HG03469 (cell line): ENCODE results near the gene SYTL3.
"Not testable (repeated sequence)": the region's sequence is repeated elsewhere in the genome, so short reads cannot be mapped to it uniquely, and the experiment has no call there.

ENCODE experiments used
- ATAC-seq: cut with Tn5 transposase; IDR thresholded peaks from one replicate; pipeline ENCODE4 v1.9.1; 2021; ENCODE audit warnings: mild to moderate bottlenecking, moderate library complexity, moderate number of reproducible peaks; ENCODE audit not compliant: unreplicated experiment

SYTL3 gene

DNA sequence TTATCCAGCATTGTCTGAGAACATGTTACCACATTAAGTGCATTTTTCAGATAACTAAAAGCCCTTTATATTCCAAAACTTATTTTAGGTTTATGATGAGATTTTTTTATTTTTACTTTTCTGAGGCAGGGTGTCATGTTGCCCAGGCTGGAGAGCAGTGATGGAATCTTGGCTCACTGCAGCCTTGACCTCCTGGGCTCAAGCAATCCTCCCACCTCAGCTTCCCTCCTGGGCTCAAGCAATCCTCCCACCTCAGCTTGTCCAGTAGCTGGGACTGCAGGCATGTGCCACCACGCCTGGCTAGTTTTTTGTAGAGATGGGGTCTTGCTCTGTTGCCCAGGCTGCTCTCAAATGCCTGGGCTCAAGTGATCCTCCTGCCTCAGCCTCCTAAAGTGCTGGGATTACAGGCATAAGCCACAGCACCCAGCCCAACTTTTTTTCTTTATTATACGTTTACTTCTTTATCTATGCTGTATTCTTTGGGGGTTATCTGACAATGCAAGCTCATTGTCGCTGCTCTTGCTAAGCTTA, 11.5 kb upstream of the SYTL3 start:
- no peak for ATAC-seq

DNA sequence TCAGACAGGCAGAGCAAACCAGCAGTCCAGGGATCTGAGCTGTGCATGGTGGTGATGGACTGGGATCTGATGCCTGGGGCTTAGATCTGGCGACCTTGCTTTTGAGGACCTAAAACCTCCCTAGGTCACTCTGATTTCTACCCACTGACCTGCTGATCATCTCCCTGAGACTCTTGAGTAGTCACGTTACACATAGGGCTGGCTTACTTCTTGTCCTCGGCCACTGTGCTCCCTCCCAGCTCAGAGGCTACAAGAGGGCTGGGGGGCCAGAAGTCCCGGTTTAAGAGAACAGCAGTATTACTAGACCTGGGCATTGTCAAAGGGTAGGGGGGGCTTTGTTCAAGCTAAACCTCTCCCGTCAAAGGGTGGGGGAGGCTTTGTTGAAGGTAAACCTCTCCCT, 10.8 kb upstream of the SYTL3 start:
- no peak for ATAC-seq

DNA sequence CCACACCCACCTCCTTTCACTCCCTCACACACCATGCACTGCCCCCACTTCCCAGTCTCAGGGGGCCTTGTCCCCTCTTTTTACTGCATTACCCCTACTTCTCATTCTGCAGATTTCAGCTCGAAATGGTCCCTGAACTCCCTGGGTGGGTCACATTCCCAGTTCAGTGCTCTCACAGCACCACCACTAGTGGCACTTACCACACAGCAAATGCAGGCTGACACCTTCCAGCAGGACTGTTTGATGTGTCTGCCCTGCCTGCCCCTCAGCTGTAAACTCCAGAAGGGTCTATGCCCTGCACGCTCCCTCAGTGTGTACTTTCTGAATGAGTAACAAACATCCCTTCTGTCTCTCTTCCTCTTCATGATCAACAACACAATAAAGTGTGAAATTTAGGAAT, 9.3 kb upstream of the SYTL3 start:
- no peak for ATAC-seq

DNA sequence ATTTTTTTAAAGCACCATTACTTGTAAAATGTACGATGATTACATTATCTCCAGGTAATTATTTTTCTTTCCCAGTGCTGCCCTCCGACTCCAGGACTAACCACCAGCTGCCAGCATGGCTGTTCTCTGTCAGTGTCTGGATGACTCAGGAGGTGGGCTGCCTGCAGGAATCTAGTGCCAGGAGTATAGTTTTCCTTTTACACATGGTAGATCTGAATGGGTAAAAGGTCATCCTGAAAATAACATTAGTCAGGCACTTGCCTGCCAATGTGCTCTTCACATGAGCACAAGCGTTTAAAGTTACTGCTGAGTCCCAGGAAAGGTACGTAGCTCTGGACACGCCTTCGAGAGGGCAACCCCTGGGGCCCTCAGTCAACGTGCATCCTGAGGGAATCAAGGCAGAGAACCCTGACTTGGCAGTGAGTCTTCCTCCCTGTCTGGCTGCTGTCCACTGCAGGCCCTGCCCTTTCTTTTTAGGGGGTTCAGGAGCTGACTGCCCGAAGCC, 7.7 kb upstream of the SYTL3 start:
- ATAC-seq = no peak

DNA sequence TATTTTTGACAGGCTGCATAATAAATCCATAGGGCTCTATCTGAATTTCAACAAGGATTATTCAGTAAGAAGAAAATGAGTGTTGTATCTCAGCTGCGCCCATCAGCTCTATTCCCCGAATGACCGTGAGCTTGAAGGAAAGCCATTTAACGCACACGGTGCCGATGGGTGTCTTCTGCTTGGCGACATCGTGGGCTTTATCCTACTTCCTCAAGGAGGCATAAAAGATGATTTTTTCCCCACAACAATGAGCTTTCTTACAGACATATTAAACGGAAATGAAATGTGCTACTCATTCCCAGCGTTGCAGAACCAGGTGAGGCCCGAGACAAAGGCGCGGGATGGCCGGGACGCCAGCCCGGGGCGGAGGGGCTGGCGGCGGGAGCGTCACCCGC, 6.0 kb upstream of the SYTL3 start:
- ATAC-seq = no peak

DNA sequence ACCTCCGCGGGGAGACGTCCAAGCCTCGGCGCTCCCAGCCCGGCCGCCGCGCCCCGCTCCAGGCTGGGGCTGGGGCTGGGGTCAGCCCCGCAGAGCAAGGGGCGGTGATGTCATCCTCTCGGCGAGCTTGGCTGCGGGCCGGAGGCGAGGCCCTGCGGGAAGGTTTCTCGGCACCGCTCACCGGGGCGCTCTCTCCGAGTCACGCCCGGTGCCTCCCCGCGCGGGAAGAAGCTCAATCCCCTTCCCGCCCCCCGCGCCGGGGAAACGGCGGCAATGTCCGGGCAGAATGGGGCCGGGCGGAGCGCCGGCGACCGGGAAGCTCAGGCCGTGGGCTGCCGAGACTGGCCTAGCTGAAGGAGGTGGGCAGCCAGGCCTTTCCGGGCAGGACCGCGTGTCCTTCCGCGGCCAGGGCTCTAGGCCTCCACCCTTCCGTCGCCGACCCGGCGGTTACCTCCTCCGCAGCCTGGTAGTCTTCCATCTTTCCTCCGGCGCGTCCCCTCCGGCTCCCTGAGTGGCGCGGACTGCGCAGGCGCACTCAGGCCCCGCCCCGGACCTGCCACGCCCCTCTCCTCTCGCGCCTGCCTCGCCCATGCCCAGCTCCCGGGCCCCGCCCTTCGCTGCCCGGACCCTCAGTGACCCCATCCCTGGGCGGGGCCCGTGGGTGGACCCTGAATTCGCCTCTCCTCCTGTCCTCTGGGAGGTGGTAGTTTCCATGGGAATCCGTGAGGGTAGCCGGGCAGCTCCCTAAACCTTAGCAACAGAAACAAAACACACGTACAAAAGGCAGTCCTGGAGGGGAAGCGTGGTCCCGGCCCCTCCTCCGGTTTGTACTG, 5.4 kb upstream of the SYTL3 start, which contains the start of gene DYNLT1:
TSS of gene DYNLT1 (minus strand) at position 513 of the 833 bp plus-strand sequence. CDS start at position 478, 35 bp downstream.
- peak; percentile 38 for ATAC-seq

DNA sequence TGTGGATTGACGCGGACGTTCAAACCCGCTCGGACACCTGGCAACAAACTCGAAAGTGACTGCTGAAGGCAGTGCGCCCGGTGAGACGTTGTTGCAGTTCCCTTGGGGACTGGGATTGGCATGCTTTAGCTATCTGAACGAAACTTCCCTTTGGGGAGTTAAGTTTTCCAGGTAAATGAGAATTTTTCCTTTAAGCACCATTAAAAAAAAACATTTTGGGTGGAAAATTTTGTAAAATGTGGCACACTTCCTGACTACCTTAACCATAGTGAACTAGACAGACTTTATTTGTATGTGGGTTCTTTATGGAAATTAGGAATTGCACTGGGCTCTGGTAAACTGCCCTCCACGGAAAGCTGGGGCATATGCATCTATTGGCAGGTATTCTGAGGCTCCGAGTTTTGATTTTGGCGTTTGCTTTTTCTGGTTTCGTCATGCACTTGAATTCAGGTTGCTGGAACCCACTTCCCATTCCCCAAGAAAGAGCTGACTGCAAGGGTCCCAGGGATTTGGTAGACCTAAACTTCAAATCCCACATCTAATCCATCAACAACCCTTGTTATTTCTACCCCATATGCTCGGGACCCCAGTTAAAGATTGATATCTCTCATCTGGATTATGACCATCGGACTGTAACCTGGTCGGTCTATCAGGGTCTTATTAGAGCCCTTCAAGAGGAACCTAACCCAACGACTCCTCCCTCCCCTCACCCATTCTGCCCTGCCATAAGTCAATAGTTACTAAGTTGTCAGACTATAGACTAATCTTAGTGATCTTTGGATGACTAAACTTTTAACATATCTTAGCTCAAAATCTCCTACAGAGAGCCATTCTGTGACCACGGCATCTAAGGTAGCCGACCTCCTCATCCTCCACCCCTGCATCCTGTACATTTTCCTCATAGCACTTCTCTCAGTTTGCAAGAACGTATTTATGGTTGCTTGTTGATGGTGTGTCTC, 4.5 kb upstream of the SYTL3 start:
- no peak for ATAC-seq

DNA sequence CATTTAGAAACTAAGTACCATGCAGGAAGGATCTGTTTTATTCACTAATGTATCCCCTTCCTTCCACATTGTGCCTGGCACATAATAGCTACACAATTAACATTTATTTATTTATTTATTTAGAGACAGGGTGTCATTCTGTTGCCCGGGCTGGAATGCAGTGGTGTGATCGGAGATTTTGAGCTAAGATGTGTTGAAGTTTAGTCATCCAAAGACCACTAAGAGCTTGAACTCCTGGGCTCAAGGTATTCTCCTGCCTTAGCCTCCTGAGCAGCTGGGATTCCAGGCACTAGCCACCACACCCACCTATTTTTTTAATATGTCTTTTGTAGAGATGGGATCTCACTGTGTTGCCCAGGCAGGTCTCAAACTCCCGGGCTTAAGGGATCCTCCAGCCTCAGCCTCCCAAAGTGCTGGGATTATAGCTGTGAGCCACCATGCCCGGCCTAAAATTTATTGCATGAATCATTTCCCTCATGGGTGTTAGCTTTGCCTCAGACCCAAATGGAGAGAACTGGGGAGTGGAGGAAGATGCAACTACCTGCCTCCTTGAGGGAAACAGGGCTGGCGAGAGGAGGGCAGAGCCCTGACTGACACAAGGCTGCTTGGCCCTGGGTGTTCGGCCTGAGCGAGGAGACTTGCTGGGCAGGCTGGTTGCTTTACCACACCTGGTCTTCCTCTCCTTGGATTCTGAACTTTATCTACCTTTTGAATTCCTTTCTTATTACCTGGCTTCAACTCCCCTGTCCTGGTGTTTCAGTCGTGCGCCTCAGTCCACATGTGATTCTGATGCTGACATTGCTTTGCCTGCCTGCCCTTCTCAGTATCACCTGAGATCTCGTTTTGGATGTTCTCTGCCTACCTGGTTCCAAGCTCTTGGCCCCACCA, 3.6 kb upstream of the SYTL3 start:
- ATAC-seq = no peak

DNA sequence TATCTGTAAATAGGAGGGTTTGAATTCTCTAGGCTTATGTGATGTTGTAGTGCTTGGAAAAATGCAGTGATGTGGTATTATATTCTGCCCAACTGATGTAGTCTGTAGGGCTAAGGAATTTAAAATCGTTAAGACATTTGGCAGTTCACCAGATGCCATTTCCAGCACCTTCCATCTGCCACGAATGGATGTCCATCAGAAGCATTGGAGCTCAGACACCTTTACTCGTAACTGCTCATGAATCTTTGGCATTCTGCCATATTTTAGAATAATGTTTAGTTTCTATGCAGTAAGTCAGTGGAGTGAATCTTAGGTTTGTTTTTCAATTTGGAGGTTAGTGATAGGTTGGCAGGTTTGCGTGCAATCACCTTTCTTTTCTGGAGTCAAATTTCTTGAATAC, 2.4 kb upstream of the SYTL3 start:
- no peak for ATAC-seq

DNA sequence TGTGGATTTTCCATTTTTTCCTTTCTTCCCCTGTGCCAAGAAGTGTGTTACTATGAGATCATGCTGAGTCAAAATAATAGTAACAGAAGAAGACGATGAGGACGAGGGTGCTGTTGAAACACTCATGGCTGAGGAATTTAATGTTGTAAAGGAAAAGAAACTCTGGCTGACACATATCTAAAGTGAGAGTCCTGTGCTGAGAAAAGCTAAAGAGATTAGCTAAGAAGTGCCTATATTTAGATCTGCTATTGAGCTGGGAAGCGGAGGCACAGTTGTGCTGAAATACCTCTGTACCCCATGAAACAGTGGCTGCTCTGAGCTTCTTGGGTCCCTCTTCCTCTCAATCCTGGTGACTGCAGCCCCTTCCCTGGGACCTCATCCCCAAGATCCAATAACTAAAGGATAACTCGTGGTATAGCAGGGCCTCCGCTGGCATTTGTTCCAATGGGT, 1.1 kb upstream of the SYTL3 start:
- peak; percentile 24 for ATAC-seq

DNA sequence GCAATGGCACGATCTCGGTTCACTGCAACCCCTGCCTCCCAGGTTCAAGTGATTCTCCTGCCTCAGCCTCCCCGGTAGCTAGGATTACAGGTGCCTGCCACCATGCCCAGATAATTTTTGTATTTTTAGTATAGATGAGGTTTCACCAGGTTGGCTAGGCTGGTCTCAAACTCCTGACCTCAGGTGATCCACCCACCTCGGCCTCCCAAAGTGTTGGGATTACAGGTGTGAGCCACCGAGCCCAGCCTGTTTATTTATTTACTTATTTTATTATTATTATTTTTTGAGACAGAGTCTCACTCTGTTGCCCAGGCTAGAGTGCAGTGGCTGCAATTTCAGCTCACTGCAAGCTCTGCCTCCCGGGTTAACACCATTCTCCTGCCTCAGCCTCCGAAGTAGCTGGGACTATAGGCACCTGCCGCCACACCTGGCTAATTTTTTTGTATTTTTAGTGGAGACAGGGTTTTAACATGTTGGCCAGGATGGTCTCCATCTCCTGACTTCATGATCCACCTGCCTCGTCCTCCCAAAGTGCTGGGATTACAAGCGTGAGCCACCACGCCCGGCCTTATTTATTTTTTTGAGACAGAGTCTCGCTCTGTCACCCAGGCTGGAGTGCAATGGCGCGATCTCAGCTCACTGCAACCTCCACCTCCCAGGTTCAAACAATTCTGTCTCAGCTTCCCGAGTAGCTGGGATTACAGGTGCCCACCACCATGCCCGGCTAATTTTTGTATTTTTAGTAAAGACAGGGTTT, 2.3 kb downstream of the SYTL3 start:
- not testable (repeated sequence) for ATAC-seq

DNA sequence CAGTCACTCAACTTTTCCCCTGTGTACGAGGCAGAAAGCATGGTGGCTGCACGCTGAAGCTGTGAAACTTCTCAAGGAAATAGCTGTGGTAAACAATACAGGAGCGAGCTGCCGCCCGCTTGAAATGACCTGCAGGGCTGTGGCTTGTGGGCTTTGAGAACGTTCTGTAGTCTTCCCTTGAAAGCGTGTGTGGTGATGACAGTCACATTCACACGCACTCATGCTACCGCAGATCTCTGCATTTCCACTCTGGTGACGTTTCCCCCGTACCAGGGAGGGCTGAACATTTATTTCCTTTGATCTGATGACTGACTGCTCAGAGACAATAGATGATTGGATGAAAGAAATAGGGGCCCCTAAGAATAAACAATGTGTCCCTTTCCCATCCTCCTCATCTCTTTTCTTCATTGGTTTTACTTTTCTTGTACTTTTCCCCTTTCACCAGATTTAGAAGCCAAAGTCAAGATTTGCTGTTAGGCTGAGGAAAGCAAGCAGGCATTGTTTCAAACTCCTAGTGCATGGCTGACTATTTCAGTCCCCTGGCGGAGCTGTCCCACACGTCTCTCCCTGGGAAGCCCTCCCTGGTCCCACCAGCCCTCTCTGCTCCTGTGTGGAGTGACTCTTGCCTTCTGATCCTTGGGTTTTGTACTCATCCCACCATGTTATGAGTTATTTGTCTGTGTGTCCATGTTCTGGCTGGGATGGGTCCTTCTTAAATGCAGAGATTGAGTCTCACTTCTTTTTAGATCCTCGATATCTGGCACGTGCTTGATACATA, 3.9 kb downstream of the SYTL3 start:
- ATAC-seq = peak; percentile 43

DNA sequence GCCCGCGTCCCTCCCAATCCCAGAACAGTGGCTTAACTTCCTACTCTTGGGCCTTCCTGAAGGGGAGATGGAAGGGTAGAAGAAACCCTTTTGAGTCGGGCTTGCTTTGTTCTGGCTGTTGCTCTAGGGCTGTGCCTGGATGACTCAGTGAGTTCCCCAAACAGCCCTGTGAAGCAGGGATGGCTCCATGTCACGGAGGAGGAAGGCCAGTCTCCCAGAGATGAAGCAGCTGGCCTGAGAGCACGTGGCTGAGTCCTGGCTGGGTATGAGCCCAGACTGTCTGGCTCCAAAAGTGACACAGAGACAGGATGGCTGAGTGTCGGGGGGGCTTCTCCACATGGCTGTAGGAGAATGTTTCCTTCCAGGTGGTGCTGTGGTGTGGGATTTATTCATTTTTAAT, 4.6 kb downstream of the SYTL3 start:
- ATAC-seq = no peak

DNA sequence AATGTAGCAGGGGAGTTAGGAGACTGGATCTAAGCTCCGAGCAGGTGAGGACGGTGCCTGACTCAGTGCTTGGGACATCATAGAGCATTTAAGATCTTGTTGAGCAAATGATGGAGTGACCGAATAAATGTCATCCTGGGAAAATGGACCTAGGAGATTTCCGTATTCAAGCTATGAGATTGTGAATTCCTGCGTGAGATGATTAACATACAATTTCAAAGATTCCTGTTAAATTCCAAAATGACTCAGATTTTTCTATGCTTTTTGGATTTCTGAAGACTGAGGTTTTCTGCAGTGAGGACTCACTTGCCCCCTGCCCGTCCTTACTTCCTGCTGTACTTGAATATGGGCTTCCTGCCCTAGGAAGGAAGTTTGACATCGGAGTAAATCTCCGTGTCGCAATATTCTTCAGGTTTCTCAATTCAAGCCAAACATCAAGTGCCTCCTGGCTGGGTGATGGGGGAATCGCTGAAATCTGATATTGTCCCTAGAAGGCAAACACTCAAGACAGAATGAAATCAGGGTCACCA, 5.2 kb downstream of the SYTL3 start:
- no peak for ATAC-seq

DNA sequence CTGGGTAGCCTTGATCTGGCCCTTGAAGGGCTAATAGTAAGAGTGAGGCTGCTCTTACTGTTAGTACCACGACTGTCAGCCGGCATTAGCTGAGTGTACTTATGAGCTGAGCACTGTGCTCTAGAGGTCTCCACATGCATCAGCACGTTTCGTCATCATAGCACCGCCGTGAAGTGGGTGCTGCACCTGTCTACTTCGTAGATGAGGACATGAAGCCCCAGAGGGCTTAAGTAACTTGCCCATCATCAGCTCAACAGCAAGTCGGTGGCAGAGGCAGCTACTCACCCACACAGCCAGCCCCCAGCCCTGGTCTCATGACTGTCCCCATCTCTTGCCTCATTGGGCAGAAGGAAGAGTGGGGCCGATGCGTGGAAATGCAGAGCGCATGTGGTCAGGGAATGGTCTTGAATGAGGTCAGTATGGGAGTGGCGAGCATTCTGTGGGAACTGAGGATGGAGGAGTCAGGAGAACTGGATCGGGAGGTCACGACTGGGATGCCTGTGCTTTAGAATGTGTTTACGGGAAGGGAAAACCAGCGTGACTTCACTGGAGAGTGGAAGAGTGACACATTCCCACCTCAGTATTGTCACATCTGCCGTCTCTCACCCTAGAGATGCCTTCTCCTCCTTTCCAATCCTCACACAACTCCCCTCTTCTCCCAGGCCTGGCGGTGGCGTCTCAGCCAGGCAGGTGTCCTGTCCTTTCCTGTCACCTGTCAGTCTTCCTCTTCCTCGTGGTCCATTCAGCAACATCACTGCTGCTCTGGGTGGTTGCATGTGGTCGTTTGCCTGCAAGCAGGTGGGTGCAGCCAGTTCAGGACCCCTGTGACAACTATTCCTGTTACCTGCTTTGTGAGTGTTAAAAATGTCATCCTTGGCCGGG, 6.0 kb downstream of the SYTL3 start:
- no peak for ATAC-seq

DNA sequence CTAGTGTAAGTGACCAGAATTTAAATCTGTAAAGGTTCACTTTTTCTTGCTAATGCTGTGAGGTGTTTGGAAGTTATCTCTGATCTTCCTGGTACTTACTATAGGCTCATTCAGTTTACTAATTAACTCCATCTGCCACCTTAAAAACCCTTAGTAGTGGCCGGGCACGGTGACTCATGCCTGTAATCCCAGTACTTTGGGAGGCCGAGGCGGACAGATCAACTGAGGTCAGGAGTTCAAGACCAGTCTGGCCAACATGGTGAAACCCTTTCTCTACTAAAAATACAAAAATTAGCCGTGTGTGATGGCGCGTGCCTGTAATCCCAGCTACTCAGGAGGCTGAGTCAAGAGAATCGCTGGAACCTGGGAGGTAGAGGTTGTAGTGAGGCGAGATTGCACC, 7.1 kb downstream of the SYTL3 start:
- not testable (repeated sequence) for ATAC-seq

DNA sequence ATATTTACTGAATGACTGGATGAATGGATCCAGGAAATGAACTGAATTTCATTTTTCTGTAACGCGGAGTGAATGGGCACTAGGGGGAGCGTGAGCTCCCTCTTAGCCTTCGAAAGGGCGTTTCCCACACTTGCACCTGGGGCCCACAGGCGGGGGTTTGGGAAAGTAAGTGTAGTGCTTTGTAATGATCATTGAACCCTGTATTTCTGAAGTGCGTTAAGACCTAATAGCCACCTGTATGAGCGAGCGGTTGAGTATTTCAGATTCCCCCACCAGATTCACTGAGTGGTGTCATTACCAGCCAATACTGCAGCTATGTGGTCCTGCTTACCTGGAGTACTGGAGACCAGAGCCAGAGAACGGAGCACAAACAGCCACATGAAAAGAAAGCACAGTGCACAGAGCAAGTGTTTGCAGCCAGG, 10.5 kb downstream of the SYTL3 start:
- ATAC-seq = no peak
